T-helper 1 cell treated with Interleukin-12 subunit alpha and Interleukin-12 subunit beta and Interleukin-4 antibody, amounts not matched to agents 30 ng/mL and 1 ng/mL, for 36 hours (primary cell): ENCODE measurements around the gene HSD3B1. TPM values are rescaled to one million over a fixed set of nuclear protein-coding genes. Genes with fewer than 3 reads are reported as not detected.

Experiments used
- intact Hi-C: fragments of 100-400 bp; cut with micrococcal nuclease; formaldehyde crosslinking; loops from one replicate; pipeline ENCODE4 v1.15.1; 2024
- total RNA-seq: library from RNA; stranded (reverse); gene quantifications from 2 replicates; pipeline ENCODE4 v1.2.3, GENCODE V29; 2022

HSD3B1 gene
- not detected in 2 replicates for total RNA-seq

- intact Hi-C loops: no loop called here
Measured at GRCh38 chr1:119506941-119507340, at the start of gene HSD3B1. Gene HSD3B1 (plus strand): TSS chr1:119507210. CDS start chr1:119507477, 267 bp downstream.

GRCh38 chr1:119462964-119463363 lies 44.0 kb upstream of the HSD3B1 start:
- intact Hi-C loops: no loop called here

GRCh38 chr1:119463569-119463968 lies 43.4 kb upstream of the HSD3B1 start:
- intact Hi-C loops: no loop called here

GRCh38 chr1:119466445-119466844 lies 40.6 kb upstream of the HSD3B1 start:
- intact Hi-C loops: no loop called here

GRCh38 chr1:119467219-119467618 lies 39.8 kb upstream of the HSD3B1 start:
- intact Hi-C loops: no loop called here

GRCh38 chr1:119467857-119468668 lies 38.9 kb upstream of the HSD3B1 start:
- intact Hi-C loops: no loop called here

GRCh38 chr1:119469741-119470140 lies 37.3 kb upstream of the HSD3B1 start:
- intact Hi-C loops: no loop called here

- intact Hi-C loops: no loop called here
Measured at GRCh38 chr1:119470377-119470776, 36.6 kb upstream of the HSD3B1 start.

GRCh38 chr1:119470958-119471357 lies 36.1 kb upstream of the HSD3B1 start:
- intact Hi-C loops: no loop called here

GRCh38 chr1:119471566-119471965 lies 35.4 kb upstream of the HSD3B1 start:
- intact Hi-C loops: no loop called here

- intact Hi-C loops: no loop called here
Measured at GRCh38 chr1:119472080-119472818, 34.8 kb upstream of the HSD3B1 start.

- intact Hi-C loops: no loop called here
Measured at GRCh38 chr1:119472819-119473175, 34.2 kb upstream of the HSD3B1 start.

- intact Hi-C loops: no loop called here
Measured at GRCh38 chr1:119475866-119476439, 31.1 kb upstream of the HSD3B1 start.

GRCh38 chr1:119477710-119478109 lies 29.3 kb upstream of the HSD3B1 start:
- intact Hi-C loops: no loop called here

GRCh38 chr1:119480175-119480574 lies 26.8 kb upstream of the HSD3B1 start:
- intact Hi-C loops: no loop called here

GRCh38 chr1:119481951-119482350 lies 25.1 kb upstream of the HSD3B1 start:
- intact Hi-C loops: no loop called here

- intact Hi-C loops: no loop called here
Measured at GRCh38 chr1:119482517-119483425, 24.2 kb upstream of the HSD3B1 start.

- intact Hi-C loops: no loop called here
Measured at GRCh38 chr1:119483441-119484200, 23.4 kb upstream of the HSD3B1 start.

- intact Hi-C loops: no loop called here
Measured at GRCh38 chr1:119485201-119485600, 21.8 kb upstream of the HSD3B1 start.

- intact Hi-C loops: no loop called here
Measured at GRCh38 chr1:119488216-119488615, 18.8 kb upstream of the HSD3B1 start.

- intact Hi-C loops: no loop called here
Measured at GRCh38 chr1:119489201-119489600, 17.8 kb upstream of the HSD3B1 start.
